HG03064 (cell line): Measurements from ENCODE around the gene RASAL2.
"Not testable (repeated sequence)": the region's sequence is repeated elsewhere in the genome, so short reads cannot be mapped to it uniquely, and the experiment has no call there.

ENCODE experiments used
- ATAC-seq: cut with Tn5 transposase; IDR thresholded peaks from one replicate; pipeline ENCODE4 v1.9.1; 2021; ENCODE audit warnings: low read depth; ENCODE audit not compliant: unreplicated experiment

Gene RASAL2

GRCh38 chr1:178066908-178067614 is 26.8 kb upstream of the RASAL2 start:
- ATAC-seq = peak; percentile 98

DNA sequence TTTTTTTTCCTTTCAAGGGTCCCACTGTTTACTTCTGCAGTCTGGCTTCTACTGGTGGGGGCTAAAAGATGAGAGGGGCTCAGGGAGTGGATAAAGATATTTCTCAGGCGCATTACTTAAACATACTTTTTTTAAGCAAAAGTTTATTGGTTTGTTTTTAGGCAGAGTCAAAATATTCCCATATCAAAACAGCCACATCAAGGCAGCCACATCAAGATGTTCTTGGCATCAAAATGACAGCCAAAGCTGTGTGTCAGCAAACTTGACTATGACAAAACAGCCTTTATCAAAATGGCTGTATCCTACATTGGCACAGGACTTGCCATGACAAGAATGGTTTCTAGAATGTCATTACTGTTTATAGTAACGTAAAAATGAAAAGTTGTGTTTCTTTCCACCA is 22.1 kb upstream of the RASAL2 start:
- ATAC-seq = no peak

GRCh38 chr1:178072326-178072725 is 21.6 kb upstream of the RASAL2 start:
- no peak for ATAC-seq

DNA sequence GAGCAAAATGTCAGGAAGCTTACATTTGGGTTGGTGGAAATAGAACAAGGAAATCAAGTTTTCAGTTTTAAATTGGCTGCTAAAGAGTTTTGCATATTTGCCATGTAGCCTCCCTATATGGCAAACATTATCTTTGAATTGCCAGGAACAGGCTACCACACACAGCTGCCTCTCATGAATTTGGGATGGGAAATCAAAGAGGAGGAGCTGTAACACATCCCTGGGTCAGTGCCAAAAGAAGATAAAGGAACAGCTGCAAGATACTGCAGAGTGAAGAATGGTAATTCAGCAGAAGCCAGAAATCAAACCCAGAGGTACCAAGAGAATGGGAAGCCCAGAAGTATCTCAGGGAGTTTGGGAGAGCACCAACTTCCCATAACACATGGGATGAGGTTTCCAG is 18.6 kb upstream of the RASAL2 start:
- no peak for ATAC-seq

DNA sequence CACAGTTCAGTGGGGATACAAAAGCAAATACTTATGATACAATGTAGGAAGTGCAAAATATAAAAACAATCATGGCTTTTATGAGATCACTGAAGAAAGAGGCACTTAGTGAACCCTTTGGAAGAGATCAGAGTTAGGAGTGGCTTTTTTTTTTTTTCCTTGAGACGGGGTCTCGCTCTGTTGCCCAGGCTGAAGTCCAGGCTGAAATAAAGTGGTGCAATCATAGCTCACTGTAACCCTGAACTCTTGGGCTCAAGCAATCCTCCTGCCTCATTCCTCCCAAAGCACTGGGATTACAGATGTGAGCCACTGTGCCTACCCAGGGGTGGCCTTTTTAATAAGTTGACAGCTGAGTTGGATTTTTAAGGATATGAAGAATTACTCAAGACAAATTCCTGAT is 17.3 kb upstream of the RASAL2 start:
- ATAC-seq = no peak

- ATAC-seq = no peak
Measured at GRCh38 chr1:178077917-178078316, 16.0 kb upstream of the RASAL2 start.

DNA sequence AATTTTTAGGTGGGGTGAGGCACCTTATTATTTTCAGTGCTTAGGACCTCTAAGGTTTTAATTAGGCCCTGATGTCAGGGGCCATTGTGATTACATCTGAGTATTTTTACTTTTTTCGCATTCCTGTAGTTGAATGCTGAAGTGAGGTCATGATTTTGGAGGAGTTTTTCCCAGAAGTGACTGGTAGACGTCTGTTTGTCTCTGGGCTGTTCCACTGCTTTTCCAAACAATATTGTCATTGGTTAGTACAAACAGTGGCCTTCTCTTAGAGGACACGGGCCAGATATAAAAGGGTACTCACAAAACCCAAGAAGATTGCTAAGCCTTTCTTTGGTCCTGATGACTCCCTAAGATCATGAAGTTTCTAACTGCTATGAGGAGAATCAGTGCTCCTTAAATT is 7.6 kb upstream of the RASAL2 start:
- ATAC-seq = no peak

DNA sequence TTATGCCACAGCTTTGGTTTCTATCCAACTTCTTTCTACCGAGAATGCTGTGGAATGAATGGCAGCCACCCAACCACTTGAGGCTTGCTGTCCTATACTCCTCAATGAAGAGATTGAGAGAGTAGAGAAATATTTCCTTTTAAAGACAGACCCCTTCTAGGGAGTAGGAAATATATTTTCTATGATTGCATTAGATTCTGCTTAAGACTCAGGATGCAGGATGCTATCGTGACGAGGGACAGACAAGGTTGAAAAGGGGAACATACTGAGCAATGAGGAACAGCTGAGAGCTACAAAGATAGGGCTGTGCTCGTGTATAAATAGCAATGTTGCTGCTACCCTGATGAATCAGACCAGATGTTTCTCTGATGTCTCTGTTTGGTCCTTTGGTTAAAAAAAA is 7.1 kb upstream of the RASAL2 start:
- no peak for ATAC-seq

GRCh38 chr1:178088651-178089050 is 5.3 kb upstream of the RASAL2 start:
- no peak for ATAC-seq

- ATAC-seq = not testable (repeated sequence)
Measured at GRCh38 chr1:178091454-178091853, 2.5 kb upstream of the RASAL2 start.

DNA sequence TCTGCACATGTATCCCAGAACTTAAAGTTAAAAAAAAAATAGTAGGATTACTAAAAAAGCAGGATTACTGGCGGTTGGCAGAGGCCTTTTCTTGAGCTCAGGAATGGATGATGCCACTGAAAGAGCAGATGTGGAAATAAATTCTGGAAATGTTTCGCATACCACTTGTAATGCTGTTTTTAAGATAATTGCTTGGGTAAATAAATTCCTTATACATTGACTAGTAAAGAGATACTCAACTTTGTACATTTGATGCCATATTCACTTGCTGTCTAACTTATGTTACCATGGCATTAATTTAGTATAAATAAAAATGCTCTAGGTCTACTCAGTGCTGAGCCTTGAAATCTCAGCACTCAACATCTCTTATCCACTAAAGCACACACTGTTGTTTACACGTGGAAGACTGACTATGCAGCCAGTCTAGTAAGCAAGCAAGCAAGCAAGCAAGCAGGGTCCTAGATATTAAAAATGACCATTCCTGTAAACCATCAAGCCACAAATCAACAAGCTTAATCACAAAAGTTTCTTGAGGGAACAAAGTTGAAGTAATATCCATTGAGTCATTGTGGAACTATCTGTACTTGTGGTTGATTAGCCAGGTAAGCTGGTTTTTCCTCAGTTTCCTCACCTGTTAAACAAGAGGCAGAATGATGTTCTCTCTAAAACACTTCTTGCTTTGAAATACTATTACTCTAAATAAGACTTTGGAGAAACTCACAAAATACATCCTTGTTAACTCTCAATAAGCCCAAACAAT is 1.7 kb upstream of the RASAL2 start:
- no peak for ATAC-seq

GRCh38 chr1:178092878-178093493 is 918 bp upstream of the RASAL2 start:
- ATAC-seq = peak; percentile 4

DNA sequence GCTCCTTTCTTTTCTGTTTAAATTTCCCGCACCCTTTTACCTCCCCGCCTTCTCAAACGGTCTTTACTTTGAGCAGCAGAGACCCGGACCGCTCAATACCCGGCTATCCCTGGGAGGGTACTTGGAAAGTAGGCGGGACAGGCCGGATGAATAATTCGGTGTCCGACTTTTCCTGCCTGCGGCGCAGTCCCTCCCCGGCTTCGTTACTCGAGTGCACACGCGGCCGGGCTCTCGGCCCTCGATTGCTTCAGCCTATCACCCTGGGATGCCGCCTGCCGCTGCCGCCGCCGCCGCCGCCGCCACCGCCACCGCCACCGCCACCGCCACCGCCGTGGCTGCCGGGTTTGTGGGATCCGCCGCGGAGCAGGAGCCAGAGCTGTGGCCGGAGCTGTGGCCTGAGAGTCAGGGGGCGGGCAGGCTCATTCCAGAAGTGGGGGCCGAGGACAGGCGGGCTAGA is 382 bp upstream of the RASAL2 start:
- peak; percentile 83 for ATAC-seq

DNA sequence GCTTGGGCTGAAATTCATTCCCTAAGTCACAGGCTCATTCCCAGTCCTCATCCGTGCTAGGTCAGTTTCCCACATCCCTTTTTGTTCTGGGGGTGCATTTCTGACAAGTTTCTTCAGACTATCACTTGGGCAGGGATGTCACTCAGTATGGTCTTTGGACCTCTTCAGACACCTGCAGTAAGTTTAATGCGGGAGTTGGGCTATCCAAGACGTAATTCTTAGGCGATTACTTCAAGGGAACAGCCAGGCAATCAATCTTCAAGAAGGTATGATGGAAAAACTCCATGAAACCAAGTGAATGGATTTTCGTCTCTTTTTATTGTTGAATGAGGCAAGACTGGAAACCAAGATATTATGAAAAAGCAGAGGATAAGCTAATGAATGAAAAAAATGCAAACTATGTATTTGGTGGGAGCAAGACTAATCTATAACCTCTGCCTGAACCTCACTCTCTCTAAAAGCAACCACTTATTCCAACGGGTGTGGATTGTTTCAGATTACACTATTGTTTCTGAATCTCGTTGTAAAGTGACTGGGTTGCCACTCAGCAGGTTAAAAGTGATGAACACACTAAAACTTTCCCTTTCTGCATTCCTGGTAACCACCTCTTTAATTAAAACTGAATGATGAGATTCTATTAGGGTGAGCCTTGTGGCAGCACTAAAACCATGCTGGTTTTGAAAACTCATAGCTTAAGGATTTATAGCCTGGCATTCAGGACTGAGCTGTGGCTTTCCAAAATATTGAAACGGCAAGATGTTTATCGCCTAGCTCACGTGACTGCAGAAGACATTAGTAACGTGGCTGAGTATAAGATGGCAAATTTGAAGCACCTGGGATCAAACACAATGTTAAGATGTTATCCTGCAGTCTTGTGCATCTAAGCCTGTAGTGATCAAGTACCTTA is 1.1 kb downstream of the RASAL2 start:
- ATAC-seq = no peak

DNA sequence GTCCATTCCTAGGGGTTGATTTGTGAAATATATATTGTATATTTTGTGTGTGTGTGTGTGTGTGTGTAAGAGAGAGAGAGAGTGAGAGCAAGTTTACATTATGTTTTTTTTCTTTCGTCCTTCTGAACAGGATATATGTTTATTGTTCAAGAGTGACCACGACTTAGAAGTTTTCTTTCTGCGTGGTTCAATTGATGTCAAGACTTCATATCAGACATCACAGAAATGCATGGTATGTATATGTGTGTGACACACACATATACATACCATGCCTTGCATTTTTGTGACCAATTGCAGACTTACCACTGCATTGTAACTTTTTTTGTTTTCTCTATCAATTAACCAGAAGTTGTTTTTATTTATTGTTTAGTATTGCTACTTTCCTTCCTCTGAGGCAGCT is 2.5 kb downstream of the RASAL2 start:
- ATAC-seq = no peak

DNA sequence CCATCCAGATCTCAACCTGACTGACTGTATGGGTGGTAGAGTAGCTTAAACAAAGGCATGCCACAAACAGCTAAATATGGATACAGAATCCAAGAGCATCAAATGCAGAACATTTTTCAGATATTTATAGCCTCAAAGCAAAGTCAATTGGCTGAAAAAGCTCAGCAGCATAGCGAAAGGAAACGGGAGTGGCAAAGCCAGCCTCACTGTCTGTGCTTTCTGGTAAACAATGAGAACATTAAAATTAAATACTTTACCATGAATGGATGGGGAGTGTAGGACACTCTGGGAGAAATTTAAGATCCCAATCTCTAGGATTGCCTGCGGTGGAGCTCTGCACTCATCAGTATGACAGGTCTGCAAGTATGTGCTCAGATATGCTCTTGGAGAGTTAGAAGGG is 4.4 kb downstream of the RASAL2 start:
- ATAC-seq = no peak

DNA sequence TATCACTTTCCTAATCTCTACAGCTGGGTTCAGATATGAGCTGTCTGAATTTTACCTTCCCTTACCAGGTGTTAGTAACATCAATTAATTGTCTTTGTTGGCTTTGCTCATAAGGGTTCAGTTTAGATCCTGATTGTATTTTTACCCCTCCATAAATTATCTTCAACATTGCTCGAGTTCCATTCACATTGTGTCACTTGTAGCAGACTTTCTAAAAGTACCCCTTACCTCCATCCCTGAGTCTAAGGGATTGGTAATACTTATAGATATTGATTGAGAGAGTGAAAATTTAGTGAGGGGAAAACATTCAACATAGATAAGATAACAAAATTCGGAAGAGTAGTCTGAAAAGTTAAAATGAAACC is 7.3 kb downstream of the RASAL2 start:
- ATAC-seq = no peak

DNA sequence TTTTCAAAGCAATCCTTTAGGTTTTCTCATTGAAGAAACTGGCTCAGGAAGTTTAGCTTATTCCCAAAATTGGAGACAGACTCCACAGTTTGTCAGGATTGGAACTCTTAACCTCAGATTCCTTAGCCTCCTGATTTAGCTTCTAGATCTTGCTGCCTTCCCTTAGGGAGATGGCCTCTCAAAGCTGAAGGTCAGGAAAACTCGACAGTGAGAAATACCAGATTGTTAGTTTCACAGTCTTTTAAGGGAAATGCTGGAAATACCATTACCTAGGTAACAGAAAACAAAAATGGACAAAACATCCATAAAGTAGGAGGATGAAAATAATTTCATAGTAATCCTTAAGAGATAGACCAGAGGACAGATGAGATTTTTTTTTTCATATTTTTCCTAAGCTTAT is 7.8 kb downstream of the RASAL2 start:
- ATAC-seq = no peak

GRCh38 chr1:178102218-178102617 is 8.3 kb downstream of the RASAL2 start:
- ATAC-seq = no peak

GRCh38 chr1:178107823-178108222 is 13.9 kb downstream of the RASAL2 start:
- no peak for ATAC-seq
